NB4 (cell line): ENCODE measurements around the gene ACSF2.

ENCODE experiments used
- CTCF ChIP-seq: IDR thresholded peaks from one replicate; pipeline ENCODE4 v1.5.1; 2012; ENCODE audit warnings: low read depth, low read length
- MAX ChIP-seq: IDR thresholded peaks from 2 replicates; pipeline ENCODE4 v1.6.1; 2011; ENCODE audit warnings: low read depth, low read length
- MYC ChIP-seq: IDR thresholded peaks from 2 replicates; pipeline ENCODE4 v1.6.1; 2011; ENCODE audit warnings: low read depth, low read length
- POLR2A ChIP-seq: IDR thresholded peaks from 2 replicates; pipeline ENCODE4 v1.6.1; 2011; ENCODE audit warnings: mild to moderate bottlenecking; ENCODE audit not compliant: insufficient read length; ENCODE audit errors: extremely low read depth

GRCh38 chr17:50432125-50432762 lies 6.2 kb downstream of the ACSF2 start:
- TF ChIP-seq POLR2A = no peak
- TF ChIP-seq MAX = no peak
- TF ChIP-seq CTCF = no peak
- TF ChIP-seq MYC = no peak
